PC-3 (cell line): ENCODE data around the gene KCNA2. TPM values are rescaled to one million over a fixed set of nuclear protein-coding genes. Genes with fewer than 3 reads are reported as not detected.

Source experiments
- ATAC-seq: fragments of 200-7000 bp; cut with Tn5 transposase; 2 replicates; pipeline ENCODE4 v1.9.1; 2020; ENCODE audit warnings: mild to moderate bottlenecking, moderate library complexity
- BruUV-seq: library from RNA; stranded (reverse); fragments of 400-500 nt; replicated peaks from 2 replicates; lab custom pipeline; 2021; lab: Mats Ljungman, UMichigan
- CTCF ChIA-PET: fragments of 300-600 bp; sonication (Branson Sonifier 250); formaldehyde crosslinking; loops from one replicate; lab custom pipeline; 2022; ENCODE audit warnings: antibody characterized with exemption; lab: Charles Lee
- POLR2A ChIA-PET: fragments of 300-600 bp; sonication (Branson Sonifier 250); formaldehyde crosslinking; loops from one replicate; lab custom pipeline; 2022; ENCODE audit warnings: antibody characterized with exemption; ENCODE audit not compliant: unreplicated experiment; lab: Charles Lee
- DNase-seq: peaks from one replicate; pipeline ENCODE4 v3.0.0-alpha.2; 2015
- H2AFZ ChIP-seq: fragments of 300-600 bp; sonication (generic); 2 replicates; pipeline ENCODE4 v1.6.0; 2016; ENCODE audit warnings: antibody characterized with exemption, low read length
- H3F3A ChIP-seq: fragments of 300-600 bp; sonication (generic); one replicate; pipeline ENCODE4 v1.6.0; 2017; ENCODE audit warnings: antibody characterized with exemption, low read length, control low read depth, mild to moderate bottlenecking; ENCODE audit not compliant: unreplicated experiment
- H3K27ac ChIP-seq: fragments of 300-600 bp; sonication (generic); 2 replicates; pipeline ENCODE4 v1.5.1; 2016; ENCODE audit warnings: mild to moderate bottlenecking, low read length
- H3K27me3 ChIP-seq: fragments of 300-600 bp; sonication (generic); 2 replicates; pipeline ENCODE4 v1.6.1; 2016; ENCODE audit warnings: low read length, mixed read lengths
- H3K36me3 ChIP-seq: fragments of 300-600 bp; sonication (generic); 2 replicates; pipeline ENCODE4 v1.6.1; 2016; ENCODE audit warnings: low read depth, mixed run types, low read length, mixed read lengths
- H3K4me1 ChIP-seq: fragments of 300-600 bp; sonication (generic); 2 replicates; pipeline ENCODE4 v1.5.1; 2016; ENCODE audit warnings: low read length; ENCODE audit not compliant: insufficient read depth
- H3K4me2 ChIP-seq: fragments of 300-600 bp; sonication (generic); 2 replicates; pipeline ENCODE4 v1.6.0; 2016; ENCODE audit warnings: low read length
- H3K4me3 ChIP-seq: fragments of 300-600 bp; sonication (generic); 2 replicates; pipeline ENCODE4 v1.5.1; 2016; ENCODE audit warnings: mild to moderate bottlenecking, low read length, mixed read lengths
- H3K79me2 ChIP-seq: fragments of 300-600 bp; sonication (generic); 2 replicates; pipeline ENCODE4 v1.6.1; 2017; ENCODE audit warnings: low read length, mixed read lengths
- H3K9ac ChIP-seq: fragments of 300-600 bp; sonication (generic); 2 replicates; pipeline ENCODE4 v1.6.0; 2016; ENCODE audit warnings: mild to moderate bottlenecking, low read length
- H3K9me2 ChIP-seq: fragments of 300-600 bp; sonication (generic); replicated peaks from 2 replicates; pipeline ENCODE4 v1.6.1; 2016; ENCODE audit warnings: mixed run types, low read length, mixed read lengths
- H3K9me3 ChIP-seq: fragments of 300-600 bp; sonication (generic); 2 replicates; pipeline ENCODE4 v1.6.1; 2016; ENCODE audit warnings: low read length, mixed read lengths
- H4K20me1 ChIP-seq: fragments of 300-600 bp; sonication (generic); 2 replicates; pipeline ENCODE4 v1.6.1; 2016; ENCODE audit warnings: low read length, mixed read lengths
- CTCF ChIP-seq: fragments of 300-600 bp; sonication (generic); conservative IDR thresholded peaks from 2 replicates; pipeline ENCODE4 v1.5.1; 2017; ENCODE audit warnings: antibody characterized with exemption, low read depth, mild to moderate bottlenecking, low read length
- EZH2 ChIP-seq: fragments of 300-600 bp; sonication (generic); IDR thresholded peaks from one replicate; pipeline ENCODE4 v1.6.1; 2017; ENCODE audit warnings: antibody characterized with exemption, mild to moderate bottlenecking, low read length; ENCODE audit not compliant: unreplicated experiment
- EZH2phosphoT487 ChIP-seq: fragments of 300-600 bp; sonication (generic); IDR thresholded peaks from 2 replicates; pipeline ENCODE4 v1.6.1; 2018; ENCODE audit warnings: mild to moderate bottlenecking, antibody characterized with exemption, low read length, borderline replicate concordance
- intact Hi-C: fragments of 100-400 bp; cut with micrococcal nuclease; formaldehyde crosslinking; loops from 2 replicates; pipeline ENCODE4 v1.9.0; 2023
- total RNA-seq: library from RNA; depleted of rRNA; stranded (reverse); fragments of >200 nt; gene quantifications from 2 replicates; pipeline ENCODE4 v1.2.3, GENCODE V29; 2014

Gene KCNA2
- total RNA-seq, 1 experiment from 2014 or later: not detected

DNA sequence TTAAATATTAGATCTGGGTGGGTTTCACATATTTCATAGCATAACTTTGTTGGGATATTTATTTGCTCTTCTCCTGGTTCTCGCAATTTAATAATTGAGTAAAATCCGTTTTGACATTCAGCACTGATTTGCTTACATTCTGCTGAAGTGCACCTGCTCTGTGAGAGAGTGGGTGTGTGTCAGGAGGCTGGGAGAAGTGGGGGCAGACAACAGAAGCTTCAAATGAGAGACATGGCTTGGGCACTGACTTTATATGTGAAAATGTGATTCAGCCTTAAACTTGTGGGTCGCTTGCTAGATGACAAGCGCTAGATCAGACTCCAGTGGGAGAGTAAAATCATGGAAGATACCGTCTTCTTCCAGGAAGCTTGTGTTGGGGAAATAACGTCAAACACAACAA, 32.4 kb upstream of the KCNA2 start:
- Histone ChIP-seq H3K36me3 (no peaks in the 10 kb centered on the region), H3K9me3 (no peaks in the 10 kb centered on the region), H3K27me3 (peaks cover 22% of the 10 kb centered on the region), H4K20me1 (no peaks in the 10 kb centered on the region), H3K9me2 (no peaks in the 10 kb centered on the region), H2AFZ (no peak overlapping the region), H3F3A (no peaks in the 10 kb centered on the region), H3K4me3 (no peak overlapping the region), H3K4me2 (no peak overlapping the region), H3K27ac (no peak overlapping the region), H3K9ac (no peak overlapping the region), H3K79me2 (no peaks in the 10 kb centered on the region), H3K4me1 (no peaks in the 10 kb centered on the region)
- no TSS peak for BruUV-seq
- TF ChIP-seq EZH2phosphoT487 (no peak), CTCF (no peak), EZH2 (no peak)
- DNase-seq: no peak
- intact Hi-C loops: no loop called here
- ChIA-PET POLR2A (no interaction called here), CTCF (no interaction called here)
- no peak for ATAC-seq

- DNase-seq (no peak), ATAC-seq (no peak)
- Histone ChIP-seq H3K79me2 (no peaks in the 10 kb centered on the region), H3K27me3 (peaks cover 20% of the 10 kb centered on the region), H3K4me2 (no peak overlapping the region), H3K27ac (no peak overlapping the region), H4K20me1 (no peaks in the 10 kb centered on the region), H3K9me2 (no peaks in the 10 kb centered on the region), H3K9me3 (no peaks in the 10 kb centered on the region), H3K4me1 (no peaks in the 10 kb centered on the region), H3K36me3 (no peaks in the 10 kb centered on the region), H3K9ac (no peak overlapping the region), H2AFZ (no peak overlapping the region), H3F3A (no peaks in the 10 kb centered on the region), H3K4me3 (no peak overlapping the region)
- intact Hi-C loops: no loop called here
- BruUV-seq: no TSS peak
- TF ChIP-seq EZH2phosphoT487 (no peak), EZH2 (no peak), CTCF (no peak)
- POLR2A ChIA-PET: no interaction called here
- CTCF ChIA-PET: no interaction called here
Observed at GRCh38 chr1:110638058-110638457, 31.9 kb upstream of the KCNA2 start.

DNA sequence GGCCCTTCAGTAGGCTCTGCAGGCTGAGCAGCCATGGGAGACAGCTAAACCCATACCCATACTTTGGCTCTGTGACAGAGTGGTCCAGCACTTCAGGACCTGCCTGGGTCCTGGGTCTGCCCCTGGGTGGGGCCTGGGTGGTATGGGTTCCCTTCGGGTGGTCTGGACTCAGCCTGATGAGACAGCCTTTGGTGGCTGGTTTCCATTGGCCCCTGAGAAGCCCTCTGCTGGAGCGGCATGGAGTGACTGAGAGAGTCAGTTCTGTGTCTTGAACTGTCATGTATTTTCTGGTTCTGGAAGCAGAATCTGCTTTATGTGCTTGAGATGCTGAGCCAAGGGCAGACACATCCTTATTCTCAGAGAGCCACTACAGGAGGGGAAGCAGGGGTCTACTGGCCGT, 31.3 kb upstream of the KCNA2 start:
- DNase-seq (no peak), ATAC-seq (no peak)
- intact Hi-C loops: no loop called here
- no peaks in the 10 kb centered on the region for H3K9me2 ChIP-seq
- ChIA-PET POLR2A (no interaction called here), CTCF (no interaction called here)
- H3K79me2 ChIP-seq: no peaks in the 10 kb centered on the region
- H3K9ac ChIP-seq: no peak overlapping the region
- H4K20me1 ChIP-seq: no peaks in the 10 kb centered on the region
- no peaks in the 10 kb centered on the region for H3K4me1 ChIP-seq
- peaks cover 21% of the 10 kb centered on the region for H3K27me3 ChIP-seq
- H3K4me3 ChIP-seq: no peak overlapping the region
- H3K4me2 ChIP-seq: no peak overlapping the region
- H3F3A ChIP-seq: no peaks in the 10 kb centered on the region
- no peak overlapping the region for H2AFZ ChIP-seq
- BruUV-seq: no TSS peak
- no peaks in the 10 kb centered on the region for H3K36me3 ChIP-seq
- TF ChIP-seq CTCF (no peak), EZH2 (no peak), EZH2phosphoT487 (no peak)
- no peaks in the 10 kb centered on the region for H3K9me3 ChIP-seq
- no peak overlapping the region for H3K27ac ChIP-seq
